K562 (cell line): ENCODE results near the gene TBL2. TPM values are rescaled to one million over a fixed set of nuclear protein-coding genes. Genes with fewer than 3 reads are reported as not detected.

ENCODE experiments used
- AFF4 ChIP-seq: sonication (generic); formaldehyde crosslinking; IDR thresholded peaks from 2 replicates; pipeline ENCODE4 v1.8.0; 2023; ENCODE audit warnings: mild to moderate bottlenecking, missing genetic modification reagents
- CHD4 ChIP-seq: fragments of 200-600 bp; sonication (generic); IDR thresholded peaks from 3 replicates; pipeline ENCODE4 v1.6.1; 2012; ENCODE audit warnings: low read depth, mild to moderate bottlenecking, mixed read lengths, low read length, inconsistent platforms; ENCODE audit not compliant: insufficient read depth, insufficient replicate concordance, poor library complexity, severe bottlenecking
- ELF2 ChIP-seq: fragments of 250-450 bp; sonication (Bioruptor Pico); IDR thresholded peaks from 2 replicates; pipeline ENCODE4 v1.5.0; 2021; ENCODE audit warnings: mild to moderate bottlenecking
- JUN ChIP-seq, 2 experiments: sonication (generic) in 1 of 2; formaldehyde crosslinking in 1 of 2; IDR thresholded peaks; 2 replicates each; pipeline versions ENCODE4 v1.6.1 to v1.8.0; 2012 to 2022; ENCODE audit warnings: borderline replicate concordance in 2 of 2, mild to moderate bottlenecking in 2 of 2, improper control_type of control experiment in 1 of 2, low read depth in 1 of 2, low read length in 1 of 2, missing genetic modification reagents in 1 of 2
- MAZ ChIP-seq, 2 experiments: fragments of 450-650 bp in 1 of 2; sonication (generic) in 1 of 2; formaldehyde crosslinking; IDR thresholded peaks in 1 of 2; conservative IDR thresholded peaks in 1 of 2; 2 replicates each; pipeline versions ENCODE4 v1.4.0 to v1.5.0; 2020; ENCODE audit warnings: mild to moderate bottlenecking in 1 of 2, missing genetic modification reagents in 1 of 2
- MEF2D ChIP-seq: conservative IDR thresholded peaks from 2 replicates; pipeline ENCODE4 v1.6.1; 2016; ENCODE audit warnings: low read depth, missing genetic modification characterization, missing compliant biosample characterization
- MTF1 ChIP-seq: fragments of 250-450 bp; sonication (Bioruptor Pico); IDR thresholded peaks from 2 replicates; pipeline ENCODE4 v1.9.0; 2021; ENCODE audit warnings: moderate library complexity, mild to moderate bottlenecking, inconsistent platforms, borderline replicate concordance
- RBBP5 ChIP-seq: fragments of 200-600 bp; sonication (generic); IDR thresholded peaks from 2 replicates; pipeline ENCODE4 v1.6.1; 2012; ENCODE audit warnings: borderline replicate concordance, mild to moderate bottlenecking, low read length, control low read depth, inconsistent platforms; ENCODE audit not compliant: insufficient read depth, poor library complexity, severe bottlenecking
- SRSF7 ChIP-seq: fragments of 200-400 bp; formaldehyde crosslinking; optimal IDR thresholded peaks from 2 replicates; pipeline ENCODE3; 2017; ENCODE audit warnings: mild to moderate bottlenecking, low read depth, low read length
- TRIM28 ChIP-seq: fragments of 450-650 bp; IDR thresholded peaks from 2 replicates; pipeline ENCODE4 v1.6.1; 2017
- U2AF2 ChIP-seq: fragments of 200-400 bp; formaldehyde crosslinking; optimal IDR thresholded peaks from 2 replicates; pipeline ENCODE3; 2017; ENCODE audit warnings: low read depth, mild to moderate bottlenecking, low read length
- ZBTB9 ChIP-seq: fragments of 450-650 bp; formaldehyde crosslinking; IDR thresholded peaks from 2 replicates; pipeline ENCODE4 v1.4.0; 2020; ENCODE audit warnings: mild to moderate bottlenecking, moderate library complexity
- polyA plus RNA-seq, 8 experiments: library from polyadenylated mRNA; depleted of rRNA in 4 of 8; stranded (reverse) in 5 of 8; unstranded in 3 of 8; fragments of >200 nt; fragmentation: Nextera tagmentation in 2 of 8; fragmentation: Illumina TruSeq in 1 of 8; extraction: Ambion mirVana in 2 of 8; extraction: Trizol in 1 of 8; gene quantifications; 2 replicates each; pipeline versions ENCODE4 v1.2.1 to v1.2.3, GENCODE V29; 2011 to 2014; ENCODE audit warnings: inconsistent platforms in 1 of 8, missing spikeins in 1 of 8
- total RNA-seq, 7 experiments: library from RNA; depleted of rRNA in 6 of 7; stranded (reverse); fragments of >200 nt in 6 of 7; fragmentation: Illumina TruSeq in 2 of 7; extraction: Trizol in 2 of 7; gene quantifications; 2 replicates each; pipeline versions ENCODE4 v1.2.1 to v1.2.3, GENCODE V29; 2011 to 2021; ENCODE audit warnings: low replicate concordance in 1 of 7

TBL2 gene
- total and polyA plus RNA-seq, 9 of the 15 experiments (the other 6 are each of a cell fraction or from before 2014, with no cell fraction given), result 2.5 to 123 (median 49.2) TPM

- TF ChIP-seq AFF4 (no peak), U2AF2 (no peak), CHD4 (no peak), JUN (IDR thresholded peaks at IDR 0.05; ENCODE audit: borderline replicate concordance, low read depth, low read length) (no peak), JUN (CRISPR knock-in tag; IDR thresholded peaks at IDR 0.05; ENCODE audit: borderline replicate concordance) (no peak), ZBTB9 (CRISPR knock-in tag) (no peak), MAZ (CRISPR knock-in tag; conservative IDR thresholded peaks at IDR 0.05 in 1 of 2, IDR thresholded peaks at IDR 0.05 in 1 of 2) (no peak), SRSF7 (no peak), RBBP5 (no peak), MEF2D (tag) (no peak), MTF1 (CRISPR knock-in tag) (no peak), ELF2 (CRISPR knock-in tag) (no peak), TRIM28 (no peak)
Observed at GRCh38 chr7:73520673-73521635, 57.4 kb downstream of the TBL2 start (continued).
